Measurements from ENCODE around the gene COX6B1.
A peak's percentile ranks its signal among the peaks of the same experiment; 100 is the strongest.

COX6B1 gene

GRCh38 chr19:35702223-35703012 is 54.3 kb downstream of the COX6B1 start:
- DNase-seq (ENCODE audit: low spot score) = peak; percentile 97
- CTCF ChIA-PET = interaction anchor here (0.6 to 1.8 kb wide), 5 partner anchors 8 to 68 kb away, joined by 3 to 8 read pairs (median 4); no protein-coding TSS in a partner anchor
- H3K27ac ChIP-seq = peak overlapping the region; percentile 51
- TF ChIP-seq CTCF (conservative IDR thresholded peaks at IDR 0.05; ENCODE audit: low read depth) = no peak
- POLR2A ChIA-PET (ENCODE audit: low non-redundant PET) = interaction anchor here (0.6 to 1.1 kb wide), 2 partner anchors 27 to 47 kb away, joined by 3 read pairs; no protein-coding TSS in a partner anchor

- DNase-seq (ENCODE audit: low spot score) = no peak
- POLR2A ChIA-PET (ENCODE audit: low non-redundant PET) = interaction anchor here (1.1 kb wide), 1 partner anchor 46 kb away, joined by 3 read pairs; no protein-coding TSS in a partner anchor
These were observed 55.2 kb downstream of the COX6B1 start for GRCh38 chr19:35703343-35703742.

GRCh38 chr19:35704218-35704617 is 56.1 kb downstream of the COX6B1 start, which contains the start of gene ZBTB32:
ZBTB32 (plus strand) TSS chr19:35704558; CDS start chr19:35714627, 10,069 bp downstream.
- H3K27ac ChIP-seq = no peak within 1 kb of the TSS
- no peak for TF ChIP-seq CTCF (conservative IDR thresholded peaks at IDR 0.05; ENCODE audit: low read depth)
- CTCF ChIA-PET = no interaction called here
- POLR2A ChIA-PET (ENCODE audit: low non-redundant PET) = no interaction called here
- peak; percentile 75 for DNase-seq (ENCODE audit: low spot score)

More at GRCh38 chr19:35703343-35703742, 55.2 kb downstream of the COX6B1 start:
- no peak for TF ChIP-seq CTCF (conservative IDR thresholded peaks at IDR 0.05; ENCODE audit: low read depth)
- CTCF ChIA-PET = interaction anchor here (0.7 to 1.8 kb wide), 2 partner anchors 9 to 62 kb away, joined by 4 to 8 read pairs; no protein-coding TSS in a partner anchor
- no peak overlapping the region; the same call in 1 of the 2 replicates for H3K27ac ChIP-seq
